NOMO-1 treated with DMSO at 0.1 percent for 48 hours (cell line): ENCODE measurements around the gene RNASE7.
A peak's percentile ranks its signal among the peaks of the same experiment; 100 is the strongest.
"Not testable (repeated sequence)": the region's sequence is repeated elsewhere in the genome, so short reads cannot be mapped to it uniquely, and the experiment has no call there.

Experiments
- DNase-seq: peaks from one replicate; lab custom pipeline; 2025; ENCODE audit not compliant: unreplicated experiment; lab: John Stamatoyannopoulos, UW

Gene RNASE7

GRCh38 chr14:21041676-21042433 is at the start of gene RNASE7:
RNASE7 (plus strand) TSS chr14:21042362; CDS start chr14:21042993, 631 bp downstream.
- no peak for DNase-seq

GRCh38 chr14:20996521-20996920 is 45.6 kb upstream of the RNASE7 start:
- no peak for DNase-seq

GRCh38 chr14:20997115-20997514 is 45.0 kb upstream of the RNASE7 start:
- DNase-seq, result no peak

GRCh38 chr14:20997564-20997963 is 44.6 kb upstream of the RNASE7 start:
- no peak for DNase-seq

GRCh38 chr14:20998139-20998538 is 44.0 kb upstream of the RNASE7 start:
- DNase-seq, result no peak

- no peak for DNase-seq
Observed at GRCh38 chr14:20998674-20999366, 43.3 kb upstream of the RNASE7 start, which contains the start of gene SLC39A2. SLC39A2 (plus strand) TSS chr14:20999293; CDS start chr14:20999447, 154 bp downstream.

- DNase-seq, result no peak
Observed at GRCh38 chr14:20999591-20999990, 42.6 kb upstream of the RNASE7 start.

- no peak for DNase-seq
Observed at GRCh38 chr14:21001218-21001617, 40.9 kb upstream of the RNASE7 start.

- no peak for DNase-seq
Observed at GRCh38 chr14:21003788-21004346, 38.3 kb upstream of the RNASE7 start.

- not testable (repeated sequence) for DNase-seq
Observed at GRCh38 chr14:21009721-21010120, 32.4 kb upstream of the RNASE7 start.

GRCh38 chr14:21011136-21011535 is 31.0 kb upstream of the RNASE7 start:
- DNase-seq, result no peak

- peak; percentile 62 for DNase-seq
Observed at GRCh38 chr14:21014761-21015190, 27.4 kb upstream of the RNASE7 start.

GRCh38 chr14:21015312-21015711 is 26.9 kb upstream of the RNASE7 start:
- peak; percentile 82 for DNase-seq

- no peak for DNase-seq
Observed at GRCh38 chr14:21016413-21017190, 25.6 kb upstream of the RNASE7 start.

- peak; percentile 9 for DNase-seq
Observed at GRCh38 chr14:21017528-21018245, 24.5 kb upstream of the RNASE7 start.

GRCh38 chr14:21018286-21018685 is 23.9 kb upstream of the RNASE7 start:
- no peak for DNase-seq

GRCh38 chr14:21018781-21019180 is 23.4 kb upstream of the RNASE7 start:
- no peak for DNase-seq

GRCh38 chr14:21019366-21019765 is 22.8 kb upstream of the RNASE7 start:
- DNase-seq, result no peak

GRCh38 chr14:21020977-21021545 is 21.1 kb upstream of the RNASE7 start:
- no peak for DNase-seq

- no peak for DNase-seq
Observed at GRCh38 chr14:21022686-21023085, 19.5 kb upstream of the RNASE7 start.
